NCI-H2107 treated with DMSO at 0.1 percent for 48 hours (cell line): ENCODE data around the gene VEGFA.
"Not testable (repeated sequence)": the region's sequence is repeated elsewhere in the genome, so short reads cannot be mapped to it uniquely, and the experiment has no call there.

ENCODE experiments used
- DNase-seq: peaks from one replicate; lab custom pipeline; 2025; ENCODE audit not compliant: unreplicated experiment; lab: John Stamatoyannopoulos, UW

VEGFA gene

GRCh38 chr6:43801495-43802181 lies 31.6 kb downstream of the VEGFA start:
- DNase-seq, result no peak

- DNase-seq, result no peak
Measured at GRCh38 chr6:43803055-43803782, 33.2 kb downstream of the VEGFA start.

GRCh38 chr6:43803783-43804549 lies 34.0 kb downstream of the VEGFA start:
- DNase-seq, result no peak

- DNase-seq, result no peak
Measured at GRCh38 chr6:43804550-43805223, 34.7 kb downstream of the VEGFA start.

GRCh38 chr6:43805699-43806042 lies 35.7 kb downstream of the VEGFA start:
- DNase-seq, result no peak

- DNase-seq, result no peak
Measured at GRCh38 chr6:43806043-43806757, 36.2 kb downstream of the VEGFA start.

GRCh38 chr6:43806758-43807227 lies 36.8 kb downstream of the VEGFA start:
- no peak for DNase-seq

- DNase-seq, result no peak
Measured at GRCh38 chr6:43807228-43808061, 37.4 kb downstream of the VEGFA start.

GRCh38 chr6:43808412-43808811 lies 38.4 kb downstream of the VEGFA start:
- no peak for DNase-seq

- DNase-seq, result no peak
Measured at GRCh38 chr6:43809417-43810305, 39.6 kb downstream of the VEGFA start.

GRCh38 chr6:43810965-43811732 lies 41.1 kb downstream of the VEGFA start:
- no peak for DNase-seq

- DNase-seq, result no peak
Measured at GRCh38 chr6:43811733-43812099, 41.7 kb downstream of the VEGFA start.

GRCh38 chr6:43812850-43813578 lies 43.0 kb downstream of the VEGFA start:
- no peak for DNase-seq

GRCh38 chr6:43814111-43814510 lies 44.1 kb downstream of the VEGFA start:
- DNase-seq, result no peak

GRCh38 chr6:43814865-43815264 lies 44.9 kb downstream of the VEGFA start:
- no peak for DNase-seq

GRCh38 chr6:43817192-43817591 lies 47.2 kb downstream of the VEGFA start:
- DNase-seq, result no peak

GRCh38 chr6:43818973-43819372 lies 49.0 kb downstream of the VEGFA start:
- not testable (repeated sequence) for DNase-seq
